ENCODE results near the gene ZNF407. TPM values are rescaled to one million over a fixed set of nuclear protein-coding genes. Genes with fewer than 3 reads are reported as not detected.
A peak's percentile ranks its signal among the peaks of the same experiment; 100 is the strongest.

Gene ZNF407
- total and polyA plus RNA-seq, 12 donors, result 2.5 to 14.9 (median 12.7) TPM

DNA sequence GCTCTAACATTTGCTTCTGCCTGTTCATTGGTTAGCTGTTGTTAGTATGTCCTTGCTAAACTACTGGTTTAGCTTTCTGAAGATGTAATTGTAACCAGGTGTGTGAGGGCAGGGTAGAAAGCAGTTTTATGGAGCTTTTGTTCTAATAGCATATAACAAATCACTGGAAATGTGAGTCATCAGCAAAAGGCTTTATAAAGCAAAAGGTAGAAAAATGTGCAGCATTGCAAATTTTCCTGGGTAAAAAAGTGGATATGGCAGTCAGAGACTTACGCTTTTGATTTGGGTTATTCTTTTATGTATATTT lies 85.3 kb downstream of the ZNF407 start:
- peaks cover 0 to 4% (median 0%) of the 10 kb centered on the region in 11 donors for H3K9me3 ChIP-seq
- no peak overlapping the region for H3K27ac ChIP-seq
- no peak overlapping the region for H3K4me3 ChIP-seq
- peaks cover 0 to 12% (median 2%) of the 10 kb centered on the region in 9 donors for H3K36me3 ChIP-seq
- 95 to 97% methylated on average over 1 of the region's 1 CpG for WGBS, 2 donors
- DNase-seq (no peak), ATAC-seq (no peak)
- intact Hi-C loops (cut with DNase I), result no loop called here
- TF ChIP-seq, protein P1, sequence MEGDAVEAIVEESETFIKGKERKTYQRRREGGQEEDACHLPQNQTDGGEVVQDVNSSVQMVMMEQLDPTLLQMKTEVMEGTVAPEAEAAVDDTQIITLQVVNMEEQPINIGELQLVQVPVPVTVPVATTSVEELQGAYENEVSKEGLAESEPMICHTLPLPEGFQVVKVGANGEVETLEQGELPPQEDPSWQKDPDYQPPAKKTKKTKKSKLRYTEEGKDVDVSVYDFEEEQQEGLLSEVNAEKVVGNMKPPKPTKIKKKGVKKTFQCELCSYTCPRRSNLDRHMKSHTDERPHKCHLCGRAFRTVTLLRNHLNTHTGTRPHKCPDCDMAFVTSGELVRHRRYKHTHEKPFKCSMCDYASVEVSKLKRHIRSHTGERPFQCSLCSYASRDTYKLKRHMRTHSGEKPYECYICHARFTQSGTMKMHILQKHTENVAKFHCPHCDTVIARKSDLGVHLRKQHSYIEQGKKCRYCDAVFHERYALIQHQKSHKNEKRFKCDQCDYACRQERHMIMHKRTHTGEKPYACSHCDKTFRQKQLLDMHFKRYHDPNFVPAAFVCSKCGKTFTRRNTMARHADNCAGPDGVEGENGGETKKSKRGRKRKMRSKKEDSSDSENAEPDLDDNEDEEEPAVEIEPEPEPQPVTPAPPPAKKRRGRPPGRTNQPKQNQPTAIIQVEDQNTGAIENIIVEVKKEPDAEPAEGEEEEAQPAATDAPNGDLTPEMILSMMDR (IDR thresholded peaks at IDR 0.05), result no peak
- H3K4me1 ChIP-seq, result no peaks in the 10 kb centered on the region
- no peaks in the 10 kb centered on the region for H3K27me3 ChIP-seq

DNA sequence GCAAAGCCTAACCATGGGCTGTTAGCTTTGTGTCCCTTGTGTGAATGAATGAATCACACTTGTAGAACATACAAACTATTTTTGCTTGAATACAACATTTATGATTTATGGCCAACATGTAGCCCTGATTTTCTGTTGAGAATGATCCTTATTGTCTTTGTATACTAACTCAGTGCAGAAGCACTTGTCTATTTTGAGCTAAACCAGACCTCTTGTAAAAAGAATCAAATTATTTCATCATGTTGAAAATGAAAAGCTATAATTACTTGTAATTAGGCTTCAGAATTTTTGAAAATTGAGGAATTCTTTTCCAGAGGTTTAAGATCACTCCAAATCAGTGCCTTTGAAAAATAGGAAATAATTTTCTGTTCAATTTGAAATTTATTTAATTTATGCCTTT lies 85.9 kb downstream of the ZNF407 start:
- intact Hi-C loops (cut with DNase I), result no loop called here
- Histone ChIP-seq H3K36me3 (peaks cover 0 to 12% (median 0%) of the 10 kb centered on the region in 9 donors), H3K27me3 (no peaks in the 10 kb centered on the region), H3K4me3 (no peak overlapping the region), H3K27ac (no peak overlapping the region), H3K4me1 (no peaks in the 10 kb centered on the region), H3K9me3 (peaks cover 0 to under 1% (median 0%) of the 10 kb centered on the region in 11 donors)
- TF ChIP-seq, protein P1 (IDR thresholded peaks at IDR 0.05), result no peak
- DNase-seq (no peak), ATAC-seq (no peak)

DNA sequence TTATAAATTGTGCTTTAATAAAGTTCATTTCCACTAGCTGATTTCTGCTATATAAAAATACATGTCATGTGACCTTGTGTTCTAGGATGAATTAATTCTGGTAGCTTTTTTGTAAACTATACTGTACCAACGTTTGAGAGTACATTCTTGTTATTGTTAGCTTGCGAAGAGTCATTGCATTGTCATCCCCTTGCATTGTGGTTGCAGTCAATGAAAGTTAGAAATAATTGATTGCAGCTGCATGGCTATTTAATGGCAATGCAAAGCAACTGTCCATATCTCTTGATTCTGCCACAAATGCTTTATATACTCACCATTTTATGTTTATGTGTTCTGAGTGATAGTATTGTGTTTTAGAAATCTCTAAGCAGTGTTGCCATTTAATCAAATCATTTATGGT lies 91.6 kb downstream of the ZNF407 start:
- TF ChIP-seq, protein P1 (IDR thresholded peaks at IDR 0.05), result no peak
- DNase-seq, result no peak
- no peak overlapping the region for H3K4me3 ChIP-seq
- no peak overlapping the region for H3K27ac ChIP-seq
- H3K36me3 ChIP-seq, result peaks cover 0 to 16% (median 0%) of the 10 kb centered on the region in 9 donors
- H3K4me1 ChIP-seq, result peaks cover 0 to 3% (median 0%) of the 10 kb centered on the region in 9 donors
- peaks cover 0 to 5% (median 0%) of the 10 kb centered on the region in 11 donors for H3K9me3 ChIP-seq
- ATAC-seq, result no peak
- H3K27me3 ChIP-seq, result no peaks in the 10 kb centered on the region
- intact Hi-C loops (cut with DNase I), result no loop called here
- WGBS, 2 donors, result 73 to 75% methylated on average over 2 of the region's 2 CpGs

DNA sequence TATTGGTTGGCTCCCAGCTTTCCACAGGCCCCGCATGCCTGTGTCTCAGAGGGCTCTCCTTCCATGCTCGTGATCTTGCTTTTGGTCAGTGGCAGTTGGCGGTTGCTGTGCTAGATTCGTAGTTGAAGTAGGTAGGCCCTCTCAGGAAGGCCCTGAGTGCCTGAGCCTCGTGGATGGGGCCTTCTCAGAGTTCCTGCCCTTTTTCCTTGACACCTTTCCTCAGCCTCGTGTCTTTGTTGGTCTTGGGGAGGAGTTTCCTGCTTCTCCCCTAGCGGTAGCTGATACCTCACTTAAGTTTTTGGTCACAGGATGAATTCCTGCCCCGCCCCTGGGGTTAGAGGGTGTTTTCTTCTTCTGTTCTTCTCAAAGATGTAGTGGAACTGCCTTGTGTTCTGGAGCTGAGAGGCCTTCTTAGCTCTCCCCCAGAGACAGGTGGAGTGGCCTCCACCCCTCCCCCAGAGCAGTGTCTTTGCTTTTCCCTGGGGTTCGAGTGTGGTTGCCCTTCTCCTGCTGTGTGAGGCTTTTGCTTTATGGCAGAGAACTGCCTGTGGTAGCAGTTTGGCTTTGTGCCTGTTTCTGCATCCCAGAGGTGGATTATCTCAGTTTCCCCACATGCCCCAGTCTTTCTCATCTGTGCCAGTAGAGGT lies 94.8 kb downstream of the ZNF407 start:
- intact Hi-C loops (cut with DNase I), result no loop called here
- Histone ChIP-seq H3K4me3 (no peak overlapping the region), H3K36me3 (peaks cover 0 to 6% (median 0%) of the 10 kb centered on the region in 9 donors), H3K27ac (no peak overlapping the region), H3K4me1 (peaks cover 0 to 13% (median 0%) of the 10 kb centered on the region in 9 donors), H3K27me3 (no peaks in the 10 kb centered on the region), H3K9me3 (peaks cover 0 to 5% (median 0%) of the 10 kb centered on the region in 11 donors)
- TF ChIP-seq, protein P1 (IDR thresholded peaks at IDR 0.05), result no peak
- ATAC-seq (peak in 1 of 8 donors; percentile 28), DNase-seq (no peak)
- 83 to 85% methylated on average over 9 of the region's 9 CpGs for WGBS, 2 donors
